Frontal cortex (tissue), 4 donors: ENCODE results near the gene TSPAN10. TPM values are rescaled to one million over a fixed set of nuclear protein-coding genes. Genes with fewer than 3 reads are reported as not detected.

Experiments
- DNase-seq, 2 donors: peaks; one replicate each; pipeline ENCODE4 v3.0.0; 2012; ENCODE audit warnings: low spot score in 2 of 2
- FAIRE-seq: peaks from 2 replicates; lab custom pipeline; 2012; peaks lifted over from hg19 to GRCh38; lab: Jason Lieb, UNC
- total RNA-seq: library from RNA; depleted of rRNA; stranded (reverse); fragments of >200 nt; gene quantifications from one replicate; pipeline ENCODE4 v1.2.3, GENCODE V29; 2014
- donor health status: control.
- donor health status: control.
- donor health status: control.

TSPAN10 gene
- total RNA-seq, 1 donor from 2014 or later = not detected

DNA sequence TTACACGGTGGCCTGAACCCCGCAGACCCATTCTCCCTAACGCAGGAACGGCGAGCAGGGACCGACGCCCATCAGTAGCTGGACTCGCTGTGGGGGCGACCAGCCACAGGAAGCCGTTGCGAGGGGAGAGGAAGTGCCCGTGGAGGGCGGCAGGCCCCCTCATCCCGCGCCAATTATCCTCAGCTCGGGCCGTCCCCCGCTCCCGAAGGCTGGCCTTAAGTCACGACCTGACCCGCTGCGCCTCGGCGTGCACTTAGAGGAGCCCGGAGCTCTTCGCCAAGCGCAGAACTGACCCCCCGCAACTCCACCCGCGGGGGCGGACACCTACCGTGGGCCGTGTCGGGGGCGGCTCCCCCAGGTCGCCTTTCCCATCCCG lies 46.2 kb downstream of the TSPAN10 start:
- FAIRE-seq = no peak
- no peak for DNase-seq

- FAIRE-seq = peak; percentile 83
- peak; percentile 100 for DNase-seq
These were observed 46.8 kb downstream of the TSPAN10 start, which contains the start of the genes ARL16 and HGS for GRCh38 chr17:81683584-81684441. ARL16 (minus strand) TSS chr17:81683797; CDS start chr17:81683753, 44 bp downstream. HGS (plus strand) TSS chr17:81684011; CDS start chr17:81684067, 56 bp downstream.

DNA sequence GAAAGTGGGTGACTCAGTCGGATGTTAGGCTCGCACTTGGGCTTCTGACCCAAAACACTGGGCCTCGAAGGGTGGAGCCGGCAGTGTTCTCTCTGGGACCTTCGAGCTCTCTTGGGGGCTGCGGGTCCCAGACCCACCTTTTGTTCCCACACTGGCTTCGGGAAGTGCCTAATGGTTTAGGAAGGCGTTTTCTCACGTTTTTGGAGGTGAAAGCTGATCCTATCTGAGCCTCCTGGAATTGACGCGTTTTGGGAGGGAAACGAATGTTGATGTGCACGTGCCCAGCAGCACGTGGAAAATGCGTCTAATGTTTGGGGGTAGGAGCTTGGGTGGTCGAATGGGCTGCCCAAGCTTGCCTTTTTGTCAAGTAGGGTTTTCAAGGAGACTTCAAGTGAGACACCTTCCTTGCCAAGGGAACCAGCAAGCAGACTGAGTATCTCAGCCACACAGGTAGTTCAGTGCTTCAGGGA lies 47.5 kb downstream of the TSPAN10 start:
- FAIRE-seq (no peak), DNase-seq (peak; percentile 33 to 65)

GRCh38 chr17:81685108-81685507 lies 48.1 kb downstream of the TSPAN10 start:
- no peak for FAIRE-seq

GRCh38 chr17:81686614-81687013 lies 49.6 kb downstream of the TSPAN10 start:
- DNase-seq (no peak), FAIRE-seq (no peak)

More at GRCh38 chr17:81685108-81685507, 48.1 kb downstream of the TSPAN10 start:
- peak in 1 of 2 donors; percentile 17 for DNase-seq

DNA sequence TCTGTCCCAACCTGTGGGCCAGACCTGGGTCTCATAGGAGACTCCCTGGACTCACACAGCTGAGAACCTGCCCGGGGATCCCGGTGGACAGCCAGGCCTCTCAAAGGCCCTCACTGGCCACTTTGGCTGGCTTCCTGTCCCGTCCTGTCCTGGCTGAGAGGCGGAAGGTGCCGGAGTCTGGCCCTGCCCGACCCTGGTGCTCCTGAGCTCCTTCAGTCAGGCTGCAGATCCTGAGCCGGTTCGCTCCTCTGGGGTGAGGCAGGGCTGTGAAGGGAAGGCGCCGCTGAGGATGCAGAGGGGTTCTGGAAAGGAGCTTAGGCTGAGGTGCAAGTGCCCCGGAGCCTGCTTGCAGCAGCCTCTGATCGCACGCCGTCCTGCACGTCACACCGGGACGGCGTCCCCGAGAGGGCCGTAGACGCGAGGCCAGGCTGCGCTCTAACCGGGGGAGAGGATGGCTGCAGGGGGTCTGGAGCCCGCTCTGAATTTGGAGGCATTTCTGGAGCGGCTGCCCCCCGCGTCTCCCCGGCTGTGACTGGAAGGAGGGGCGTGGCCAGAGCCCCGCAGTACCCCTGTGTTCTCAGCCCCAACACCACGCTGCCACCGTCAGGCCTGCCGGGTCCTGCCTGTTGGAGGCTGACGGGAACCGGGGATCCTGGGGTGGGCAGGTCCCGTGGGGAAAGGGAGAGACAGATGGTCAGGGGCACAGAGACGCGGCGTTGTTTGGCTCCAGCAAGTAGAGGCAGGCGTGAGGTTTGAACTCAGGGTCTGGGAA lies 51.0 kb downstream of the TSPAN10 start:
- FAIRE-seq = no peak
- DNase-seq = peak in 1 of 2 donors; percentile 21

DNA sequence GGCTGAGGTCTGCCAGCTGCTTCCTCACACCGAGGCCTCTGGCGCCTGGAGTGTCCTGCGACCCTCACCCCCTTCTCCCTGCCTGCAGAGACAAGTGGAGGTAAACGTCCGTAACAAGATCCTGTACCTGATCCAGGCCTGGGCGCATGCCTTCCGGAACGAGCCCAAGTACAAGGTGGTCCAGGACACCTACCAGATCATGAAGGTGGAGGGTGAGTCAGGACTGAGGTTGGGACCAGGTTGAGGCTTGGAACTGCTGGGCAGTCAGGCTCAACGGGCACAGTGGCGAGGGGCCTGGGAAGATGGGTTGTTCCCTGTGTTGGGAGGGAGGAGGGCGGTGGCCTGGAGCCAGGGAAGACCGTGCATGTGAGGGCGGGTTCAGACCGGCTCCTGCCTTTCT lies 51.6 kb downstream of the TSPAN10 start:
- FAIRE-seq = no peak

DNA sequence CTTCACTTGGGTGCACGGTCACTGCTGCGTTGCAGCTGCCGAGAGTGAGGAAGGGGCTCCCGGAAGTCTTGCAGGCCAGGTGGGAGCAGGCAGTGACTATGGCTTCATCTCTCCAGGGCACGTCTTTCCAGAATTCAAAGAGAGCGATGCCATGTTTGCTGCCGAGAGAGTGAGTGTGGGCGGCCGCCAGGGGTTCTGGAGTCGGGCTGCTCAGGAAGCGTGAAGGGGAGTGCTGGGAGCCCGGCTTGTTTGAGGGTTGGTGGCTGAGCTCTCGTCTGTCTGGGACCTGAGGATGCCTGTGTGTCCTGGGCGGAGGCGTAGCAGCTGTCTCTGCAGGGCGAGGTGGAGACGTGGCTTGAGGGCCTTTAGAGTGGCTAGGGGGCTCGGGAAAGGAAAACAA lies 53.1 kb downstream of the TSPAN10 start:
- no peak for DNase-seq
- FAIRE-seq = no peak

More for the DNA sequence above, 51.6 kb downstream of the TSPAN10 start:
- peak in 1 of 2 donors; percentile 28 for DNase-seq

DNA sequence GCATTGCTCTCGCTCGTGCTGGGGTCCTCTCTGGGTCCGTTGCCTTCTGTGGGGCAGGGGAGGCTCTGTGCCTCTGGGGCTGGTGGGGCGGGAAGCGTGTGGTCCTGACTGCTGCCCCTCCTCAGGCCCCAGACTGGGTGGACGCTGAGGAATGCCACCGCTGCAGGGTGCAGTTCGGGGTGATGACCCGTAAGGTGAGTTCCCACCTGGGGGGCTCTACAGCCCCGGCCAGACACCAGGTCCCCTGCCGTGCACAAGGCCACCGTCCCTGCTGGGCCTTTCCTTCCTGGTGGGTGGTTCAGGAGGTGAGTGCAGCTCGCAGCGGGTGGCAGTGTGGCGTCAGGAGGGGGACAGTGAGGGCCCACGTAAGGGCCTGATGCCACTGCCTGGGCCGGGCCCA lies 53.6 kb downstream of the TSPAN10 start:
- FAIRE-seq (no peak), DNase-seq (no peak)

- FAIRE-seq = no peak
- DNase-seq = no peak
These were observed 54.2 kb downstream of the TSPAN10 start for GRCh38 chr17:81691196-81691595.

DNA sequence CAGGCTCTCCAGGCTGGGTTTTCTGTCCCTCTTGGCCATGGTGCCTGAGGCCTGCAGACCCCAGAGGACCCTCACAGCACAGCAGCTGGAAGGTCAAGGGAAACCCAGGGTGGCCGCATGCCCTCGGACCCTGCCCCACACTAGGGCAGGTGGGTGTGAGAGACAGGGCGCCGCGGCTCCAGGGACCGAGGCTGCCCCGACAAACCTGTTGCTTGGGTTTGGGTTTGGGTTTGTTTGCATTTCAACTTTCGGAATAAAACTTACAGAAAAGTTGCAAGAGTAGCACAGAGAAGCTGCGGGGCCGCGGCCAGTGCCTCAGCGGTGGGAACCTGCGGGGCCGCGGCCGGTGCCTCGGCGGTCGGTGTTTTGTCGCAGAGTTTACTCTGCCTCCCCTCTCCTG lies 54.6 kb downstream of the TSPAN10 start:
- DNase-seq (no peak), FAIRE-seq (no peak)

GRCh38 chr17:81693509-81694210 lies 56.7 kb downstream of the TSPAN10 start:
- no peak for FAIRE-seq
- no peak for DNase-seq

DNA sequence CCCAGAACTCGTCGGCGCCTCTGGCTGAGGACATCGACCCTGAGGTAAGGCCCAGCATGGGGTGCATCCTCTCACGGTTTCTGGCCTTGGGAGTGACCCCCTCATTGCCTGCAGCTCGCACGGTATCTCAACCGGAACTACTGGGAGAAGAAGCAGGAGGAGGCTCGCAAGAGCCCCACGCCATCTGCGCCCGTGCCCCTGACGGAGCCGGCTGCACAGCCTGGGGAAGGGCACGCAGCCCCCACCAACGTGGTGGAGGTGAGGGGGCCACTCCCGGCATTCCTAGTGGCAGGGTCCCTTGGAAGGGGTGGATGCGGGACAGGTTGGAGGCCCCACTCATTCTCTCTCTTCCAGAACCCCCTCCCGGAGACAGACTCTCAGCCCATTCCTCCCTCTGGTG lies 57.8 kb downstream of the TSPAN10 start:
- FAIRE-seq (no peak), DNase-seq (no peak)

DNA sequence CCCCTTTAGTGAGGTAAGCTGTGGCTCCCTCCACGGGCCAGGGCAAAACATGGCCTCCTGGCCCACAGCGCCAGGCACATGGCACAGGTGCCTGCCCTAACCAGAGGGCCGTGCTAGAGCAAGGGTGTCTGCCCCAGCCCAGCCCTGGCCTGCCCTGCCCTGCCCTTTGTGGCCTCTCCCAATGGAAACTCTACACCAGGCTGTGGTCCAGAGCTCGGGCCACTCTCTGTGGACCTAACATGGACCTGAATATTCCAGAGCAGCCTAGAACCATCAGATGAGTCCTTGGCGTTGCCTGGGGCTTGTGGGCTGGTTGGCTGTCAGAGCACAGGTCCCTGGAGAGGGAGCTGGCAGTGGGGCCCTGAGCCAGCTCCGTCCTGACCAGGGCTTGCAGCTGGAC lies 58.2 kb downstream of the TSPAN10 start:
- FAIRE-seq = no peak
- no peak for DNase-seq

DNA sequence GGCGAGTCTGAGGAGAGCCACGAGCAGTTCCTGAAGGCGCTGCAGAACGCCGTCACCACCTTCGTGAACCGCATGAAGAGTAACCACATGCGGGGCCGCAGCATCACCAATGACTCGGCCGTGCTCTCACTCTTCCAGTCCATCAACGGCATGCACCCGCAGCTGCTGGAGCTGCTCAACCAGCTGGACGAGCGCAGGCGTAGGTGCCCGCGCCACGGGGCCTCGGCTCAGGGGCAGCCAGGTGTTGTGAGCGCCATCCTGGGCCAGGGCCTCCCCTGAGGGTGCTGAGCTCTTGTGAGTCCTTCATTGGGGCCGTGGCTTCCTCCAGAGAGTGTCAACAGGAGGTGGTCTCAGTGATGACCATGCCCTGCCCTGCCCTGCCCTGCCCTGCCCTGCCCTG lies 58.8 kb downstream of the TSPAN10 start:
- no peak for DNase-seq
- FAIRE-seq = no peak

- DNase-seq = no peak
- no peak for FAIRE-seq
These were observed 59.4 kb downstream of the TSPAN10 start for GRCh38 chr17:81696218-81696941.

GRCh38 chr17:81697261-81698044 lies 60.5 kb downstream of the TSPAN10 start:
- no peak for FAIRE-seq

More at GRCh38 chr17:81697261-81698044, 60.5 kb downstream of the TSPAN10 start:
- DNase-seq = no peak
